GM18867 (cell line): ENCODE data around the gene TCFL5.

Experiments
- ATAC-seq: cut with Tn5 transposase; IDR thresholded peaks from one replicate; pipeline ENCODE4 v1.9.1; 2021; ENCODE audit warnings: mild to moderate bottlenecking, moderate library complexity; ENCODE audit not compliant: unreplicated experiment

Gene TCFL5

DNA sequence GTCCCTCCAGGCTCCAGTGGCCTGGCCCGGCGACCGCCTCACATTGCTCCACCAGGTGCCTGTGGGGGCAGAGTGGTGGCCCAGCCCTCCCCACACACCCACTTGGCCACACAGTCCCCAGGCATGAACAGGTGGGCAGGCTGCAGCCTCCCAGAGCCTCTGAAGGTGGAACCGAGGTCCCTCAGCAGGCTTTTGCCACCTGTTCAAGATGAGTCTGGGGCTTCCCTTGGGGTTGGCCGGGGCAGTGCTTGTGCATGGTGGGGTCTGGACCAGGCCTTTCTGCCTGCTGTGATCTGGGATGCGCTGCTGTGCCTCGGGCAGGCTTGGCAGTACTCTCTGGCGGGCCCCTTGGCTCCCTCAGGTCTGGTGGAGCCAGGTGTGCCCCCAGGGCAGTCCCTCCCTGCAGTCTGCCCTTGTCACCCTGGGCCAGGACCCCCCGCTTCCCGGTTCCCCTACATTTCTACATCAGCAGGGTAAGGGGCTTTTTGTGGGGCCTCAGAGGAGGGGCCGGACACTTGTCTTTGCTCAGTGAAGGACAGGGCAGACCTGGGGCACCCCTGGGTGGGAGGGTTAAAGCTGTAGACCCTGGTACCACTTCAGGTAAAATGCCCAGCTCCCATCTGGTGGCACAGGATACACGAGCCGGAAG is 47.4 kb downstream of the TCFL5 start:
- ATAC-seq = no peak

DNA sequence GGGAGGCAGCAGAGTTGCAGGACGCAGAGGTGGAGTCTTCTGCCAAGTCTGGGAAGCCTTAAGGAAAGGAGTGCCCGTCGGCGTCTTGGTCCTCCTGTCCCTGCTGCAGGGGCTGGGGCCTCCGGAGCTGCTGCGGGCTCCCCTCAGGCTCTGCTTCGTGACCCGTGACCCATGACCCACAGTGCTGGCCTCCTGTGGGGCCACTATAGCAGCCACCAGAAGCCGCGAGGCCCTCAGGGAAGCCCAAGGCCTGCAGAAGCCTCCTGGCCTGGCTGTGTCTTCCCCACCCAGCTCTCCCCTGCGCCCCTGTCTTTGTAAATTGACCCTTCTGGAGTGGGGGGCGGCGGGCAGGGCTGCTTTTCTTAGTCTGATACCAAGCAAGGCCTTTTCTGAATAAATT is 48.0 kb downstream of the TCFL5 start:
- ATAC-seq = no peak

- no peak for ATAC-seq
Observed at GRCh38 chr20:62812907-62813200, 48.8 kb downstream of the TCFL5 start.

DNA sequence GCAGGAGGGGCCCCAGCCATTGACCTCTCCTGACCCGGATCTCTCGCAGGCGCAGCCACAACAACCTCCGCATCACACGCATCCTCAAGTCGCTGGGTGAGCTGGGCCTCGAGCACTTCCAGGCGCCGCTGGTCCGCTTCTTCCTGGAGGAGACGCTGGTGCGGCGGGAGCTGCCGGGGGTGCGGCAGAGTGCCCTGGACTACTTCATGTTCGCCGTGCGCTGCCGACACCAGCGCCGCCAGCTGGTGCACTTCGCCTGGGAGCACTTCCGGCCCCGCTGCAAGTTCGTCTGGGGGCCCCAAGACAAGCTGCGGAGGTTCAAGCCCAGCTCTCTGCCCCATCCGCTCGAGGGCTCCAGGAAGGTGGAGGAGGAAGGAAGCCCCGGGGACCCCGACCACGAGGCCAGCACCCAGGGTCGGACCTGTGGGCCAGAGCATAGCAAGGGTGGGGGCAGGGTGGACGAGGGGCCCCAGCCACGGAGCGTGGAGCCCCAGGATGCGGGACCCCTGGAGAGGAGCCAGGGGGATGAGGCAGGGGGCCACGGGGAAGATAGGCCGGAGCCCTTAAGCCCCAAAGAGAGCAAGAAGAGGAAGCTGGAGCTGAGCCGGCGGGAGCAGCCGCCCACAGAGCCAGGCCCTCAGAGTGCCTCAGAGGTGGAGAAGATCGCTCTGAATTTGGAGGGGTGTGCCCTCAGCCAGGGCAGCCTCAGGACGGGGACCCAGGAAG is 49.3 kb downstream of the TCFL5 start:
- ATAC-seq = no peak

GRCh38 chr20:62811720-62812119 is 49.9 kb downstream of the TCFL5 start:
- no peak for ATAC-seq

GRCh38 chr20:62811320-62811719 is 50.3 kb downstream of the TCFL5 start:
- no peak for ATAC-seq

DNA sequence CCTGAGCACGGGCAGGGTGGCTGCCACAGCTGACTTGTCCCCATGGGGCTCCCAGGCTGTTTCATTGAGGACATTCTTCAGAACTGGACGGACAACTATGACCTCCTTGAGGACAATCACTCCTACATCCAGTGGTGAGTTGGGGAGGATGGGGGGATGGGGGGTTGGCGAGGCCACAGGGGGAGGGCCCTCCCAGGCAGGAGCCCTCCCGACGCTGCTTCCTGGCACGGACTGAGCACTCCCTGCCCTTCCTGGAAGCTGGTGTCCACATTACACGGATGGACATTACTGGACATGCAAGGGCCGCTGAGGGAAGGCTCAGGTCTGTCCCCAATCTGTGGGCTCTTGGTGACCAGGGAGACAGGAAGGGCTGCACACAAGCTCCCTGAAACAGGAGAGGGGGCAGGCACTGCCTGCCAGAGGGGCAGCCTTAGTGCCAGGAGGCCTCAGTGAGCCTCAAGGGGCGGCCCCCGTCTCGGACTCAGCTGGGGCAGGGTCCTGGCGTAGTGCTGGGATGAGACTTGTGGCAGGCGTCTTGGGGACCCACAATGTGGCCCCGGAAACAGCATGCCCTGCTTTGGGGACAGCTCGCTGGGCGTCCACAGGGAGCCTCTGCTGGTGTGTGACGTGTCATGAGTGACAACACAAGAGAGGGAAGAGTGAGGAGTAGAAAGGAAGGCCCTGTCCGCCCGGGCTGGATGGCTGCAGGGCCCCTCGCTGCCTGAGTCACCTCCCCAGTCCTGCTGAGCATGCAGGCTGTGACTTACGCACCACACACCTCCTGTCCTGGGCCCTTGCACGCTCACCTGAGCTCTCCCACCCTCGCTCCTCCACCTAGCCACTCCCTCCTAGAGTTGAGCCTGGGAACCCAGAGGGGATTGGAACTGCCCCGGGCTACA is 51.8 kb downstream of the TCFL5 start:
- no peak for ATAC-seq

DNA sequence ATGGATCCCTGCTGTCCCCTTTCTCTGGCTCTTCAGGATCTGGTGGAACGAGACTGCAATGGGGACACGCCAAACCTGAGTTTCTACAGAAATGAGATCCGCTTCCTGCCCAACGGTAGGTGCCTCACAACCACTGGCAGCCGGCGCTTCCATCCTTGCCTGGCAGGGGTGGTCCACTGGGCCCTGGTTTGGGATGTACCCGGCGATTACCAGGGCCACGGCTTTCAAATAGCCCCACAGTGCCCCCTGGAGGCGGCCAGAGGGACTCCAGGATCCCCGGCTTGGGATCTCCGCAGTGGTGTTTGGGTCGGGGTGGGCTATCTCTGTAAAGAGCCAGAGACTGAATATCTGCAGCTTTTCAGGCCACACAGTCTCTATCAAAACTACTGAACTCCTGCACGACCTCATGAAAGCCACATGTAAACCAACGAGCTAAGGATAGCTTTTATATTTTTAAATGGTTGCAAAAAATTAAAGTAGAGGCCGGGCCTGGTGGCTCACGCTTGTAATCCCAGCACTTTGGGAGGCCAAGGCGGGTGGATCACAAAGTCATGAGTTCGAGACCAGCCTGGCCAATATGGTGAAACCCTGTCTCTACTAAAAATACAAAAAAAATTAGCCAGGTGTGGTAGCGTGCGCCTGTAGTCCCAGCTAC is 53.3 kb downstream of the TCFL5 start:
- no peak for ATAC-seq

DNA sequence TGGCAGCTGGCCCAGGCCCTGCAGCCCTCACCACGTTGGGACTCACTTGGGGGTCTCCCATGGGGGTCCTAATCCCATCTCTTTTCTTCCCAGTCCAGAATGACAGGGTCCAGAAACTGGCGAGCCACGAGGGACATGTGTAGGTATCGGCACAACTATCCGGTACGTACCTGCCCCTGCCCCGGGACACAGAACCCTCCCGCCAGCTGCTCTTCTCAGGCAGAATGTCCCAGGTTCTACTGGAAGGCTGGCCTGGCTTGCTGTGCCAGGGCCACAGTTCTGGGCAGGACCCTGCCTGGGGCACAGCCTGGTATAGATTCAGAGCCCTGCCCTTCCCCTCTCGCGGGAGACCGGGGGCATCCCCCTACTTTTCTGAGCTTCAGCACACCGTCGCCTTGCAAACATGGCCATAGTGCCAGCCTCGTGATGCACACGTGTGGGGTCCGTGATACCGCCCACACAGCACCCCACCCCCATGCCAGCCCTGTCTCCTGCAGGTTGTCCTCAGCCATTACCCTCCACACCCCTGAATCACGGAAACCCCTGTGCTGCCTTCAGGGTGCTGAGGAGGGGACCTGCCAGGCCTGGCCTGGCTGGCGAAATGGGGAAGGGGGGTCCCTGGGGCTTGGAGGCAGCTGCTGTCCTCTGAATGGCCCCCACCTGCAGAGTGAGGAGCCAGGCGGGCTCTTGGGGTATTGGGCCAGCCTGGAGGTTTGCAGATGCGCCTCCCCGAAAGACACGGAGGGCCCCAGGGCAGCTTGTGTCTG is 54.0 kb downstream of the TCFL5 start:
- ATAC-seq = no peak

- ATAC-seq = no peak
Observed at GRCh38 chr20:62806383-62807050, 55.1 kb downstream of the TCFL5 start.

GRCh38 chr20:62805711-62806382 is 55.8 kb downstream of the TCFL5 start:
- ATAC-seq = no peak

GRCh38 chr20:62805155-62805710 is 56.4 kb downstream of the TCFL5 start:
- ATAC-seq = peak; percentile 23

DNA sequence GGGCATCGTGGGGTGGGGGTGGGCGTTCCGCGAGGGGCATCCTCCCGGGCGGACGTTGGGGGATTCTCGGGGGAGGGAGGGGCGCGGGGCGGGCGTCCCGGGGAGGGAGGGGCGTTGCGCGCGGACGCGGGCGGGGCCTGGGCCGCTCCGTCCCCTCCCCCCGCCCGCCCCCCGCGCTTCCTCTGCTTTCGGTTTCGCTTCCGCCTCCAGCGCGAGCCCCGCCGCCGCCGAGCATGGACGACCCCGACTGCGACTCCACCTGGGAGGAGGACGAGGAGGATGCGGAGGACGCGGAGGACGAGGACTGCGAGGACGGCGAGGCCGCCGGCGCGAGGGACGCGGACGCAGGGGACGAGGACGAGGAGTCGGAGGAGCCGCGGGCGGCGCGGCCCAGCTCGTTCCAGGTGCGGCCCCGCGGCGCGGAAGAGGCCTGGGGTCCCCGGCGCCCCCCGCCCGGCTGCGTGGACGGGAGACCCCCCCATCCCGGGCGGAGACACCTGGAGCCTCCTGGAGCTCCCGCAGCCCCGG is 56.9 kb downstream of the TCFL5 start, which contains the start of gene OGFR:
Gene OGFR, plus strand, starts transcription at position 209 of the 528 bp plus-strand sequence. Its CDS starts 25 bp downstream, at position 234.
- peak; percentile 44 for ATAC-seq

GRCh38 chr20:62804021-62804626 is 57.5 kb downstream of the TCFL5 start:
- ATAC-seq = peak; percentile 3

DNA sequence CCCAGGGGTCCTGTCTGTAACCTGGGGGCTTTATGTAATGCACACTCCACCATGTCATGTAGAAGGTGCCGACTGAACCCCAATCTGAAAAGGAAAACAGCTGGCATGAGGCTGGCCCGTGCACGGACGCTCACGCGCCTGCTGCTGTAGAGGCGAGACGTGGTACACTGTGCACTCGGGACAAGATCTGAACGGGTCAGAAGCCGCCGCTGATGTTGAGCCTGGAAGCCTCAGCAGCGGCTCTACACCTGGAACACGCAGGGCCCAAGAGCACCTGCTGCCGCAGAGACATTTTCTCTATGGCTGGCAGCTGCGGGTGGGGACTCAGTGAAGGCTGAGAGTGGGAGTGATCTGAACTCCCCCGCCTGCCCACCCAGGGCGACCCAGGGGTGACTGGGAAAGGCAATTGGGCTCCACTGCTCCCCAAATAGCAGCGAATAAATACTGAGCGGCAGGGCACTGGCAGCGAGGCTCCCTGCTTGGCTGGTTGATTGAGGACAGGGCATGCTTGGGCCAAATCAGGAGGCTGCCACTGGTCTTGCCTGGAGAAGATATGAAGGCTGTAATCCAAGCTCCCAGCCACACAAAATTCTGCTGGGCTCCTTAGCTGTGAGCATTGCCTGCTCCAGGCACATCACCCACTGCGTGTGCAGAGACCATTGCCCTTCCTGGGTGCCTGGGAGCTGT is 59.5 kb downstream of the TCFL5 start:
- ATAC-seq = no peak

- ATAC-seq = no peak
Observed at GRCh38 chr20:62801284-62802010, 60.2 kb downstream of the TCFL5 start.
